IMR-90 (cell line): ENCODE data around the gene ABR. TPM values are rescaled to one million over a fixed set of nuclear protein-coding genes. Genes with fewer than 3 reads are reported as not detected.
A peak's percentile ranks its signal among the peaks of the same experiment; 100 is the strongest.

Experiments
- ATAC-seq: fragments of 200-7000 bp; cut with Tn5 transposase; 2 replicates; pipeline ENCODE4 v1.9.1; 2020; ENCODE audit warnings: low read depth, mild to moderate bottlenecking, moderate library complexity
- BruUV-seq: library from RNA; stranded (reverse); fragments of 400-500 nt; replicated peaks from 2 replicates; lab custom pipeline; 2021; lab: Mats Ljungman, UMichigan
- CTCF ChIA-PET: fragments of 300-600 bp; formaldehyde crosslinking; extraction: SDS; loops from one replicate; lab custom pipeline; 2021; ENCODE audit warnings: antibody characterized with exemption; lab: Yijun Ruan, JAX
- POLR2A ChIA-PET: fragments of 300-600 bp; sonication (Branson Sonifier 250); formaldehyde crosslinking; loops from one replicate; lab custom pipeline; 2022; ENCODE audit warnings: antibody characterized with exemption; ENCODE audit not compliant: unreplicated experiment; lab: Charles Lee
- DNase-seq: peaks from one replicate; pipeline ENCODE4 v3.0.0; 2013
- H2AFZ ChIP-seq: replicated peaks from 2 replicates; pipeline ENCODE3; 2013; ENCODE audit warnings: low read length, mild to moderate bottlenecking; ENCODE audit not compliant: poor library complexity
- H2AK5ac ChIP-seq: 2 replicates; pipeline ENCODE4 v1.6.1; 2013; ENCODE audit warnings: low read depth, low read length, inconsistent platforms
- H2AK9ac ChIP-seq: replicated peaks from 2 replicates; pipeline ENCODE3; 2013; ENCODE audit warnings: mild to moderate bottlenecking, low read depth, low read length, moderate library complexity; ENCODE audit not compliant: poor library complexity
- H2BK120ac ChIP-seq: 2 replicates; pipeline ENCODE4 v1.6.1; 2013; ENCODE audit warnings: low read depth, low read length, inconsistent platforms
- H2BK15ac ChIP-seq: 3 replicates; pipeline ENCODE4 v1.6.1; 2013; ENCODE audit warnings: low read depth, low read length, inconsistent platforms
- H2BK20ac ChIP-seq: 2 replicates; pipeline ENCODE4 v1.6.1; 2013; ENCODE audit warnings: low read depth, mild to moderate bottlenecking, inconsistent platforms, low read length, moderate library complexity
- H2BK5ac ChIP-seq: 2 replicates; pipeline ENCODE4 v1.6.1; 2013; ENCODE audit warnings: mild to moderate bottlenecking, low read depth, low read length, inconsistent platforms; ENCODE audit not compliant: poor library complexity, severe bottlenecking
- H3K14ac ChIP-seq: replicated peaks from 2 replicates; pipeline ENCODE4 v1.6.1; 2013; ENCODE audit warnings: low read depth, low read length, inconsistent platforms
- H3K18ac ChIP-seq: 2 replicates; pipeline ENCODE4 v1.6.1; 2013; ENCODE audit warnings: low read depth, low read length, control low read depth
- H3K23ac ChIP-seq: 2 replicates; pipeline ENCODE4 v1.6.1; 2013; ENCODE audit warnings: low read depth, low read length, inconsistent platforms
- H3K27ac ChIP-seq: 2 replicates; pipeline ENCODE4 v1.5.1; 2013; ENCODE audit warnings: mild to moderate bottlenecking, control low read depth, low read length; ENCODE audit not compliant: insufficient read depth
- H3K27me3 ChIP-seq: 2 replicates; pipeline ENCODE4 v1.6.1; 2013; ENCODE audit warnings: low read length; ENCODE audit not compliant: control insufficient read depth, insufficient read depth
- H3K36me3 ChIP-seq: 2 replicates; pipeline ENCODE4 v1.6.1; 2013; ENCODE audit warnings: low read length, mixed read lengths; ENCODE audit not compliant: control insufficient read depth, insufficient read depth
- H3K4ac ChIP-seq: 2 replicates; pipeline ENCODE4 v1.6.1; 2013; ENCODE audit warnings: low read depth, low read length, inconsistent platforms
- H3K4me1 ChIP-seq: 2 replicates; pipeline ENCODE4 v1.6.1; 2013; ENCODE audit warnings: low read length, mixed read lengths; ENCODE audit not compliant: control insufficient read depth, insufficient read depth
- H3K4me2 ChIP-seq: 2 replicates; pipeline ENCODE4 v1.6.1; 2013; ENCODE audit warnings: low read depth, mild to moderate bottlenecking, control low read depth, low read length, moderate library complexity
- H3K4me3 ChIP-seq: 2 replicates; pipeline ENCODE4 v1.5.1; 2013; ENCODE audit warnings: low read depth, mild to moderate bottlenecking, control low read depth, low read length, moderate library complexity; ENCODE audit not compliant: insufficient read depth
- H3K56ac ChIP-seq: 2 replicates; pipeline ENCODE4 v1.6.1; 2013; ENCODE audit warnings: low read length, inconsistent platforms; ENCODE audit not compliant: insufficient read depth; ENCODE audit errors: extremely low read depth
- H3K79me1 ChIP-seq, 2 experiments: 2 replicates each; pipeline ENCODE4 v1.6.1; 2013; ENCODE audit warnings: low read length in 2 of 2, inconsistent platforms in 1 of 2, low read depth in 1 of 2
- H3K9ac ChIP-seq: 2 replicates; pipeline ENCODE4 v1.6.1; 2013; ENCODE audit warnings: low read depth, low read length, control low read depth
- H3K9me1 ChIP-seq: 2 replicates; pipeline ENCODE4 v1.6.1; 2013; ENCODE audit warnings: low read length, inconsistent platforms; ENCODE audit not compliant: insufficient read depth
- H3K9me3 ChIP-seq: 2 replicates; pipeline ENCODE4 v1.6.1; 2013; ENCODE audit warnings: low read length; ENCODE audit not compliant: control insufficient read depth, insufficient read depth
- H4K20me1 ChIP-seq: 2 replicates; pipeline ENCODE4 v1.6.1; 2013; ENCODE audit warnings: low read length, inconsistent platforms; ENCODE audit not compliant: insufficient read depth
- H4K5ac ChIP-seq: 2 replicates; pipeline ENCODE4 v1.6.1; 2013; ENCODE audit warnings: mild to moderate bottlenecking, low read depth, low read length, control low read depth
- H4K8ac ChIP-seq, 2 experiments: 2 replicates each; pipeline ENCODE4 v1.6.1; 2013; ENCODE audit warnings: low read depth in 2 of 2, low read length in 2 of 2, control low read depth in 1 of 2, inconsistent platforms in 1 of 2
- H4K91ac ChIP-seq: 2 replicates; pipeline ENCODE4 v1.6.1; 2013; ENCODE audit warnings: low read depth, low read length, inconsistent platforms; ENCODE audit not compliant: insufficient read depth
- CHD1 ChIP-seq: IDR thresholded peaks from 2 replicates; pipeline ENCODE4 v1.6.1; 2012; ENCODE audit warnings: low read depth, low read length, improper control_type of control experiment
- MAZ ChIP-seq: IDR thresholded peaks from 2 replicates; pipeline ENCODE4 v1.6.1; 2012; ENCODE audit warnings: low read depth, mild to moderate bottlenecking, low read length, improper control_type of control experiment, moderate library complexity, borderline replicate concordance
- NFE2L2 ChIP-seq: fragments of 150-350 bp; IDR thresholded peaks from 2 replicates; pipeline ENCODE4 v1.6.1; 2016; ENCODE audit warnings: low read depth, mild to moderate bottlenecking, low read length
- RFX5 ChIP-seq: IDR thresholded peaks from 2 replicates; pipeline ENCODE4 v1.8.0; 2012; ENCODE audit warnings: low read depth, mild to moderate bottlenecking, low read length, moderate library complexity
- WGBS, 2 experiments: methylation state at CpG; one replicate each; pipeline versions ENCODE4 v1.1.5 to v1.1.7; 2013; ENCODE audit warnings: missing lambda C conversion rate in 2 of 2; ENCODE audit not compliant: insufficient read length in 1 of 2; ENCODE audit errors: extremely low coverage in 2 of 2; 5-methylcytosine and 5-hydroxymethylcytosine counted together
- dilution Hi-C: fragments of 300-500 bp; cut with HindIII; formaldehyde crosslinking; loops from one replicate; pipeline ENCODE4 v1.14.3; 2018; ENCODE audit warnings: low sequenced_read_pairs; ENCODE audit not compliant: unreplicated experiment
- in situ Hi-C: fragments of 300-500 bp; cut with MboI; formaldehyde crosslinking; loops from 3 replicates; pipeline ENCODE4 v1.14.3; 2019; ENCODE audit warnings: low sequenced_read_pairs, inconsistent platforms, mixed read lengths
- intact Hi-C: fragments of 100-400 bp; cut with micrococcal nuclease; formaldehyde crosslinking; loops from 2 replicates; pipeline ENCODE4 v1.10.0; 2022
- polyA plus RNA-seq, 3 experiments: library from polyadenylated mRNA; depleted of rRNA; stranded (reverse); fragments of >200 nt; gene quantifications; 2 replicates each; pipeline ENCODE4 v1.2.3, GENCODE V29; 2012; ENCODE audit warnings: low replicate concordance in 1 of 3
- total RNA-seq: library from RNA; depleted of rRNA; stranded (reverse); fragments of >200 nt; gene quantifications from 2 replicates; pipeline ENCODE4 v1.2.3, GENCODE V29; 2012

ABR gene
- total and polyA plus RNA-seq, 2 of the 4 experiments (the other 2 are of a cell fraction), result 28.3 to 79.7 TPM

DNA sequence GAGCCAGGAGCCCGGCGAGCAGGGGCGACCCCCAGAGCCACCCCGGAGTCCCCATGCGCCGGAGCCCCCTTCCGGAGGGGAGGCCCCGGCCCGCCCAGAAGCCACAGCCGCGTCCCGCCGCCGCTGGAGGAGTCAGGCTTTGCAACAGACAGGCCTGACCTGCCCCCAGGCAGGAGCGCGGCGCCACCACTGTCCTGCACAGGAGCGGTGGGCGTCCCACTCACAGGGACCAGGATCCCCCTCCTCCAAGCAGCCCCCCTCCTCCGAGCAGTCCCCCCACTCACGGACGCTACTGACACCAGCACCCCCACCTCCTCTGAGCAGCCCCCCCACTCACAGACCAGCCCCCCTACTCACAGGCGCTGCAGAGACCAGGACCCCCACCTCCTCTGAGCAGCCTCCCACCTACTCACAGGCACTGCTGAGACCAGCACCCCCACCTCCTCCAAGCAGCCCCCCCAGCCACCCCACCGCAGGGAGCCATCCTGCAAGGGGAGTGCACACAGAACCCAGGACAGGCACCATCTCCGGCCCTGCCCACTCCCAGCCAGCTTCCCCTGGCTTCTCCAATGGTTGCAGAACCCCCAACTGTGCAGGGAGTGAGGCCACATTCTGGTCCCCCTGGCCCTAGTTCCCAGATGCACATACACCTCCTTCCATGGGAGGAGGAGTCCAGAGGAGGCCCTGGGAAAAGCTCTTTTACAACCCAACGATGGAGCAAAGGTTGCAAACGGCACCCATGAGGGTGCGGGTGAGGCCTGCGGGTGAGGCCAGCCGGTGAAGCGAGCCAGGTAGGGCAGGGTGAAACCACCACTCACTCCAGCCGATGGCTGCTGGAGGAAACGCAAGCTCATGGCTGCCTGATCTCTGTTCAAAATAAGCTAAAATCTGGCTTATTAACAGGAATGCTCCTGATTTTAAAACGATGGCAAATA, 69.9 kb downstream of the ABR start:
- Histone ChIP-seq H2BK120ac (peak overlapping the region; percentile 92), H3K4ac (peak overlapping the region; percentile 87), H3K23ac (peak overlapping the region; percentile 95), H3K79me1 (peaks cover 9 to 67% of the 10 kb centered on the region in 2 experiments), H3K36me3 (peaks cover 3% of the 10 kb centered on the region; the same call in 1 of the 2 replicates), H3K14ac (peak overlapping the region; percentile 43), H4K5ac (peak overlapping the region; percentile 77), H2BK20ac (peak overlapping the region; percentile 48; the same call in 1 of the 2 replicates), H3K27ac (peak overlapping the region; percentile 91), H3K56ac (no peak overlapping the region), H2AFZ (peak overlapping the region; percentile 90), H2BK5ac (peak overlapping the region; percentile 88), H2AK5ac (peak overlapping the region; percentile 96), H4K8ac (peak overlapping the region; percentile 43 to 80), H3K27me3 (no peaks in the 10 kb centered on the region), H3K4me2 (peak overlapping the region; percentile 81), H2BK15ac (peak overlapping the region; percentile 77; the same call in 1 of the 3 replicates), H4K20me1 (peaks cover 18% of the 10 kb centered on the region), H3K9me1 (peaks cover 16% of the 10 kb centered on the region), H4K91ac (peak overlapping the region; percentile 86), H3K9me3 (no peaks in the 10 kb centered on the region), H2AK9ac (peak overlapping the region; percentile 97), H3K4me1 (peaks cover 30% of the 10 kb centered on the region), H3K4me3 (peak overlapping the region; percentile 60), H3K18ac (peak overlapping the region; percentile 40; the same call in 1 of the 2 replicates), H3K9ac (peak overlapping the region; percentile 84)
- 25% methylated on average over 16 of the region's 34 CpGs; no CpG with 5 or more reads in 1 of the 2 experiments for WGBS, 2 experiments
- ATAC-seq, result peak; percentile 40
- in situ Hi-C loops, result no loop called here
- no TSS peak for BruUV-seq
- no peak for DNase-seq
- dilution Hi-C loops, result no loop called here
- POLR2A ChIA-PET, result no interaction called here
- TF ChIP-seq NFE2L2 (no peak), CHD1 (no peak), MAZ (0 out of 2 replicates have a peak, but pooled peaks have one; percentile 3), RFX5 (no peak)
- CTCF ChIA-PET, result no interaction called here
- intact Hi-C loops, result no loop called here
